Measurements from ENCODE around the gene ARHGEF25. TPM values are rescaled to one million over a fixed set of nuclear protein-coding genes. Genes with fewer than 3 reads are reported as not detected.

The ARHGEF25 gene
- total RNA-seq, 1 donor from 2014 or later: 16.3 TPM

DNA sequence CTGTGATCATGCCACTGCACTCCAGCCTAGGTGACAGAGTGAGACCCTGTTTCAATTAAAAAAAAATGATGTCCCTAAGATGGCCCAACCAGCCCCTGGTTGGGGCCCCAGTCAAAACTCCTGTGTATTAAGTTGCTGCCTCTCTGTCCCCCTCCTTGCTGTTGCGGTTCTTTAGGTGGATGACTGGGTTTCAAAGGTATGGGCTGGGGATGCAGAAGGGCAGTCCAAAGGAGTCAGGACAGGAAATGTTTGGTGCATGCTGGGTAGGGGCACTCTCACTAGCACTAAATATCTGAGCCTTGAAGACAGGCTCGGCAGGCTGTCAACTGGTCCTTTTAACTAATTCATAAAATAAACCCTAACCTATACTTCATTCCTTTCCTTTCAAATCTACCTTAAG is 32.2 kb upstream of the ARHGEF25 start:
- Histone ChIP-seq H3K4me1 (no peaks in the 10 kb centered on the region), H3K27ac (no peak overlapping the region), H3K9me3 (no peaks in the 10 kb centered on the region), H3K4me3 (no peak overlapping the region), H3K27me3 (no peaks in the 10 kb centered on the region), H3K36me3 (no peaks in the 10 kb centered on the region)
- ATAC-seq (no peak), DNase-seq (no peak)
- TF ChIP-seq, protein P1, sequence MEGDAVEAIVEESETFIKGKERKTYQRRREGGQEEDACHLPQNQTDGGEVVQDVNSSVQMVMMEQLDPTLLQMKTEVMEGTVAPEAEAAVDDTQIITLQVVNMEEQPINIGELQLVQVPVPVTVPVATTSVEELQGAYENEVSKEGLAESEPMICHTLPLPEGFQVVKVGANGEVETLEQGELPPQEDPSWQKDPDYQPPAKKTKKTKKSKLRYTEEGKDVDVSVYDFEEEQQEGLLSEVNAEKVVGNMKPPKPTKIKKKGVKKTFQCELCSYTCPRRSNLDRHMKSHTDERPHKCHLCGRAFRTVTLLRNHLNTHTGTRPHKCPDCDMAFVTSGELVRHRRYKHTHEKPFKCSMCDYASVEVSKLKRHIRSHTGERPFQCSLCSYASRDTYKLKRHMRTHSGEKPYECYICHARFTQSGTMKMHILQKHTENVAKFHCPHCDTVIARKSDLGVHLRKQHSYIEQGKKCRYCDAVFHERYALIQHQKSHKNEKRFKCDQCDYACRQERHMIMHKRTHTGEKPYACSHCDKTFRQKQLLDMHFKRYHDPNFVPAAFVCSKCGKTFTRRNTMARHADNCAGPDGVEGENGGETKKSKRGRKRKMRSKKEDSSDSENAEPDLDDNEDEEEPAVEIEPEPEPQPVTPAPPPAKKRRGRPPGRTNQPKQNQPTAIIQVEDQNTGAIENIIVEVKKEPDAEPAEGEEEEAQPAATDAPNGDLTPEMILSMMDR (IDR thresholded peaks at IDR 0.05): no peak
- intact Hi-C loops (cut with DNase I): no loop called here

DNA sequence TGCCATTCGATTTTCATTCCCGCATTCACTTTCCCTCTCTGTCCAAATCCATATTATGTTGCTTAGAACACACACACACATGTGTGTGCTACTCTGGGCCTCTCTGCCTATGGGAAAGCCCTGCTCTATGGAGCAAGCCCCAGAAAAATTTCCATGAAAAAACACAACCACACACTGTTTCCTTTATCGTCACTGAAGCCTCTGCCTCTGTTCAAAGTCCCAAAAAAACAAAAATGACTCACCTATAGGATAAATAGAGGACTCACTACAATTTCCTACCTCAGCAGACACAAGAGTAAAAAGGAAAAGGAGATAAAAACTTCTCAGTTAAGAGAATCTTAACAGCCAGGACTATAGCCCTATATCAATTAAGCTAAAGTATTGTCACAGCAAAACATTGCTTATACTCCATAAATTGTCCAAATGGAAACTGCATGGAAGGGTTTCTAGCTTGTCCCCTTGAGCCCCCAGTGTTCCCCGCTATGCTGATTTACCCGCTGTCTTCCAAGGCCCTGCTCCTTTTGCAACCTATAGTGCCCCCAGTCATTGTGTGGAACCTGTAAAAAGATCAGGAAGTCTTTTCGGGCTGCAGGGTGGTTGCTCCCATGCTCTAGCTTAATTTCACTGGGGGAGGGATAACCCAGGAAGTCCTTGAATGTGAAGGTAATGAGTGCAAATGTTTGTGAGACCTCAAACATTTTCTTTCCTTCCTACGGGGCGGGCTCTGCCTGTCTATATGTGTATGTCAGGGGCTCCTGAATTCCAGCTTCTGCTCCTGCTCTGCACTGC is 31.4 kb upstream of the ARHGEF25 start:
- DNase-seq (no peak), ATAC-seq (no peak)
- intact Hi-C loops (cut with DNase I): loop anchor here (5.0 kb wide), 1 partner anchor 42 kb away; no protein-coding TSS in a partner anchor
- Histone ChIP-seq H3K27me3 (no peaks in the 10 kb centered on the region), H3K9me3 (no peaks in the 10 kb centered on the region), H3K27ac (no peak overlapping the region), H3K36me3 (no peaks in the 10 kb centered on the region), H3K4me3 (no peak overlapping the region), H3K4me1 (no peaks in the 10 kb centered on the region)
- TF ChIP-seq, protein P1 (IDR thresholded peaks at IDR 0.05): no peak

DNA sequence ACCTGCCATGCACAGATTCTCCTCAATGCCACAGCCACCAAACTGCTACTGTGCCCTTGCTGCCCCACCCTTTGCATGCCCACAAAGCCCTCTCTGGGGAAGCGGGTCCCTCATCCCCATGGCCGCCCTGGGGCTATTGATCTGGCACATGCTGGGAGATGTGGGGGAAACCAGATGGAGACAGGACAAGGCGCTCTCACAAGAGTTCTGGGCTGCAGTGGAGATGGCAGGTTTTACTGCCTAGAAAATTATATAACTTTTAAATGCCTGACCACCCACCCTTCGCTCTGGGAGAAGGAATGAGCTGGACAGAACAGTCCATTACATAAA is 30.8 kb upstream of the ARHGEF25 start:
- Histone ChIP-seq H3K4me1 (no peaks in the 10 kb centered on the region), H3K4me3 (no peak overlapping the region), H3K9me3 (no peaks in the 10 kb centered on the region), H3K27me3 (no peaks in the 10 kb centered on the region), H3K27ac (no peak overlapping the region), H3K36me3 (no peaks in the 10 kb centered on the region)
- DNase-seq (no peak), ATAC-seq (no peak)
- TF ChIP-seq, protein P1 (IDR thresholded peaks at IDR 0.05): no peak
- intact Hi-C loops (cut with DNase I): loop anchor here (5.0 kb wide), 1 partner anchor 42 kb away; no protein-coding TSS in a partner anchor

DNA sequence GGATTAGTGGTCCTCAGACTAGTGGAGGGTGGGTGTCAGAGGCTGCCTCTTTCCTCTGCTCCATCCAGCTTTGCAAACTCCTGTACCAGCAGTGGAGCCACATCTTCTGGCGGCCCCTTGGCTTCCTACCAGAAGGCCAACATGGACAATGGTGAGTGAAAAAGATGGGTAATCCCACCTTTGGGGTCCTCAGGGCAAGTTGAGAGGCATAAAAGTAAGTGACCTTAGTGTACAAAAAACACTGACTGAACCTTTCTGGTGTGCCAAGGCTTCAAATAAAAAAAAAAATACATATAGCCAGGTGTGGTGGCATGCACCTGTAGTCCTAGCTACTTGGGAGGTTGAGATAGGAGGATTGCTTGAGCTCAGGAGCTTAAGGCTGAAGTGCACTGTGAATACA is 29.4 kb upstream of the ARHGEF25 start:
- intact Hi-C loops (cut with DNase I): loop anchor here (5.0 kb wide), 1 partner anchor 40 kb away; no protein-coding TSS in a partner anchor
- no peak overlapping the region for H3K4me3 ChIP-seq
- ATAC-seq: no peak
- no peaks in the 10 kb centered on the region for H3K27me3 ChIP-seq
- H3K27ac ChIP-seq: no peak overlapping the region
- TF ChIP-seq, protein P1 (IDR thresholded peaks at IDR 0.05): no peak
- no peak for DNase-seq
- no peaks in the 10 kb centered on the region for H3K9me3 ChIP-seq
- H3K36me3 ChIP-seq: no peaks in the 10 kb centered on the region
- H3K4me1 ChIP-seq: no peaks in the 10 kb centered on the region

DNA sequence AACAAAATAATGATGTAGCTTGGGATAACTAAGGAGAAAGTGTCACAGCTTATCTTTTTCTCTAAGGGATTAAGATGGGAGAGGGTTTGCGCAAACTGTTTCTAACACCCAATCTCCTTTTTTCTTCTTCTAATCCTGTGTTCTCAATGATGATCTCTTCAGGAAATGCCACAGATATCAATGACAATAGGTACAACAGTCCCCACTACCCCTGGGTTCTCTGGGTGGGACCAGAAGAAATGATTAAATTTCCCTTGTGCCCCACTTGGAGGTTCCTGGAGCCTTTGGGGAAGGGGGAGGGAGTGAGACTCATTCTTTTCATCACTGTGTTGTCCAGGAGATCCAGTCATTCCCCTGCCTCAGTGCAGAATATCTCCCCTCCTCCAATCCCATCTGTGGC is 28.8 kb upstream of the ARHGEF25 start:
- DNase-seq: no peak
- H3K4me3 ChIP-seq: no peak overlapping the region
- TF ChIP-seq, protein P1 (IDR thresholded peaks at IDR 0.05): no peak
- ATAC-seq: no peak
- no peaks in the 10 kb centered on the region for H3K9me3 ChIP-seq
- H3K27ac ChIP-seq: no peak overlapping the region
- no peaks in the 10 kb centered on the region for H3K27me3 ChIP-seq
- intact Hi-C loops (cut with DNase I): loop anchor here (5.0 kb wide), 1 partner anchor 40 kb away; no protein-coding TSS in a partner anchor
- H3K4me1 ChIP-seq: no peaks in the 10 kb centered on the region
- no peaks in the 10 kb centered on the region for H3K36me3 ChIP-seq
